GM18907 (cell line): ENCODE results near the gene PGLYRP3.
"Not testable (repeated sequence)": the region's sequence is repeated elsewhere in the genome, so short reads cannot be mapped to it uniquely, and the experiment has no call there.

Experiments
- ATAC-seq: cut with Tn5 transposase; IDR thresholded peaks from one replicate; pipeline ENCODE4 v1.9.1; 2021; ENCODE audit warnings: mild to moderate bottlenecking, moderate library complexity; ENCODE audit not compliant: unreplicated experiment

PGLYRP3 gene

GRCh38 chr1:153348511-153349362 lies 36.0 kb upstream of the PGLYRP3 start, which contains the start of gene PGLYRP4:
Gene PGLYRP4 (minus strand): TSS chr1:153348841. CDS start chr1:153347932, 909 bp downstream.
- no peak for ATAC-seq

- ATAC-seq, result no peak
Measured at GRCh38 chr1:153347856-153348255, 35.1 kb upstream of the PGLYRP3 start.

- ATAC-seq, result not testable (repeated sequence)
Measured at GRCh38 chr1:153347049-153347448, 34.3 kb upstream of the PGLYRP3 start.

GRCh38 chr1:153346077-153346723 lies 33.4 kb upstream of the PGLYRP3 start:
- no peak for ATAC-seq

GRCh38 chr1:153345187-153346076 lies 32.7 kb upstream of the PGLYRP3 start:
- no peak for ATAC-seq

GRCh38 chr1:153344718-153345025 lies 31.9 kb upstream of the PGLYRP3 start:
- no peak for ATAC-seq

- no peak for ATAC-seq
Measured at GRCh38 chr1:153343811-153344717, 31.3 kb upstream of the PGLYRP3 start.

- no peak for ATAC-seq
Measured at GRCh38 chr1:153343040-153343681, 30.4 kb upstream of the PGLYRP3 start.

GRCh38 chr1:153342178-153342577 lies 29.4 kb upstream of the PGLYRP3 start:
- no peak for ATAC-seq

- no peak for ATAC-seq
Measured at GRCh38 chr1:153341431-153341934, 28.7 kb upstream of the PGLYRP3 start.

- ATAC-seq, result no peak
Measured at GRCh38 chr1:153340356-153340755, 27.6 kb upstream of the PGLYRP3 start.

- no peak for ATAC-seq
Measured at GRCh38 chr1:153339802-153340201, 27.1 kb upstream of the PGLYRP3 start.

- no peak for ATAC-seq
Measured at GRCh38 chr1:153337980-153338853, 25.5 kb upstream of the PGLYRP3 start.

- no peak for ATAC-seq
Measured at GRCh38 chr1:153336650-153337049, 23.9 kb upstream of the PGLYRP3 start.

- no peak for ATAC-seq
Measured at GRCh38 chr1:153333902-153334301, 21.1 kb upstream of the PGLYRP3 start.

GRCh38 chr1:153324912-153325311 lies 12.2 kb upstream of the PGLYRP3 start:
- no peak for ATAC-seq

GRCh38 chr1:153322568-153322967 lies 9.8 kb upstream of the PGLYRP3 start:
- no peak for ATAC-seq

- ATAC-seq, result not testable (repeated sequence)
Measured at GRCh38 chr1:153318145-153318544, 5.4 kb upstream of the PGLYRP3 start.

GRCh38 chr1:153316013-153316412 lies 3.3 kb upstream of the PGLYRP3 start:
- ATAC-seq, result not testable (repeated sequence)
